Subcutaneous adipose tissue (tissue), 4 donors: ENCODE measurements around the gene TMEM170B. TPM values are rescaled to one million over a fixed set of nuclear protein-coding genes. Genes with fewer than 3 reads are reported as not detected.

ENCODE experiments used
- CTCF ChIP-seq: fragments of 450-650 bp; IDR thresholded peaks from one replicate; pipeline ENCODE4 v1.5.1; 2016; ENCODE audit warnings: low read depth, mild to moderate bottlenecking, control low read depth, antibody characterized with exemption, moderate library complexity
- total RNA-seq, 4 donors: library from RNA; depleted of rRNA; stranded (reverse); fragments of >200 nt; gene quantifications; one replicate each; pipeline ENCODE4 v1.1.0, GENCODE V29; 2016

The TMEM170B gene
- total RNA-seq, 4 donors from 2014 or later: 19.2 to 24.0 (median 23.1) TPM

DNA sequence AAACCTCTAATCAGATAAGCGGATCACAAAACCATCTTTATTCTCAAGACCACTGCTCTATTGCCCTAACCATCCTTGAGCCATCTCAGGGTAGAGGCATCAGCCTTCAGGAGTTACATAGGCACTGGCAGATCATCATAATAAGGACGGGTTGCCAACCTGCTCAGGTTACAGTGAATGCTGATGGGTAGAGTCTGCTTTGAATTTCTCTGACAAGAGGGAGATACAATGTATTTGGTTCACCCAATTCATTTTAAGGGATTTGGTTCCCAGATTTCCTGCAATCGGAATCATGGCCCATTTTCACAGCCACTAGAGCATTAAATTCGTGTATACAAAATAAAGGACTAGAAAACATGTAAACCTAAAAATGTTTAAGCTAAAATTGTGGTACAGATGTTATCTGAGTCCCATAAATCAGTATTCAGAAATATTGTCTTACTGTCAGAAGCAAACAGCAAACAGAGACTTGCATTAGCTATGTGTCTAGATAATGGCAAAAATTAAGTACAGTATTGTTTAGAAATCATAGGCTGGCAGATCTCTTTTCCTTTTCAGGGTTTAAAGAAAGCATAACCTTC, 41.9 kb upstream of the TMEM170B start:
- TF ChIP-seq CTCF: no peak

DNA sequence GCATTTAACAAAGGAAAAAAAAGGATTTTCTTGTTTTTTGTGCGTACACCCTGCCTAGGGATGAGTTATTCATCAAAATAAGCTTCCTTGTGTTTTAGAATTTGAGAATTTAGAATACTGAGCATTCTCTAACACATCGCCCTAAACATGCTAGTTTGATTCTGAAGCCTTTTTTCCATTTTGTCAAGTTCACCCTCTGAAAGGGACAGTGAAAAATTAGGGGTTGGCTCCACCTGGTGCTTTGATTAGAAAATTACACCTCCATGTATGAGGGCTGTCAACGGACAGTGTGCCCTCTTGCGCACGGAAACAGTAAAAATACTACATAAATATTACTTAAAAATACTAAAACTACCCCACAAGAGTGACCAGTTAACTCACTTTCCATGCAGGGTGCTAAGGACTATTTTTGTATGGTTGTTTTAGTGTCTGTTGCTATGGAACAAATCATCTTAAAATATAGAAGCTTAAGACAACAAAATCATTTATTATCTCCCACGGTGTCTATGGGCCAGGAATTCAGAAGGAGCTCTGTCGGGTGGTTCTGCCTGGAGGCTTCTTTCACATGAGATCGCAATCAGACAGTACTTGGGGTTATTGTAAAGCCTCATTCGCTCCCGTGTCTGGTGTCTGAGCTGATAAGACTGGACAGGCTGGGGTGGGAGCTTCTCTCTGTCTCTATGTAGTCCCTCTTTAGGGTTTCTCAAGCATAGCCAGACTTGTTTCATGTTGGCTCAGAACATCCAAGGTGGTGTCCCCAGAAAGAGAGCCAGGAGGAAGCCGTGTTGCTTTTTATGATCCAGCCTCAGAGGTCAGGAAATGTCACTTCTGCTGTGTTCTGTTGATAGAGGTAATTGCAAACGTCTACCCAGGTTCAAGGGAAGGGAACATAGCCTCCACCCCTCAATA, 41.1 kb upstream of the TMEM170B start:
- TF ChIP-seq CTCF: no peak

- no peak for TF ChIP-seq CTCF
These were observed 40.4 kb upstream of the TMEM170B start for GRCh38 chr6:11497107-11497506.

GRCh38 chr6:11497881-11498280, 39.7 kb upstream of the TMEM170B start:
- no peak for TF ChIP-seq CTCF

- TF ChIP-seq CTCF: no peak
These were observed 37.5 kb upstream of the TMEM170B start for GRCh38 chr6:11500008-11500407.

DNA sequence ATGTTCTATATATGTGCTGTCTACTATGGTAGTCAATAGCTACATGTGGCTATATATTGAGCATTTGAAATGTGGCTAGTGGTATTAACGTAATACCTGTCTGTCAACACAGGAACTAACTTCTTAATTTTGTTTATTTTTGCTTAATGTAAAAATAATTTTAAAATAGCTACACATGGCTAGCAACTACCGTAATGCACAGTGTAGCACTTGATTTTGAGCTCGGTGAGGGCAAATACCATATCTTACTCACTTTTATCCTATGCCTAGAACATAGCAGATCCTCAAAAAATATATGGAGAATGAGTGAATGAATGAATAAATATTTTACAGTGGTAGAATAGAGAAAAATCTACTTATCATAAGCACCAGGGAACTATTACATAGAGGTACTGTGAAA, 28.1 kb upstream of the TMEM170B start:
- no peak for TF ChIP-seq CTCF

- TF ChIP-seq CTCF: no peak
These were observed 22.9 kb upstream of the TMEM170B start for GRCh38 chr6:11514672-11515071.
